Central memory CD8-positive, alpha-beta T cell (primary cell): ENCODE data around the gene SUPT6H.

Experiments used
- ATAC-seq: fragments of 150-1000 bp; cut with Tn5 transposase; replicated peaks from 2 replicates; pipeline ENCODE4 v1.10.0; 2022; ENCODE audit warnings: mild to moderate bottlenecking, moderate FRiP score, moderate number of reproducible peaks; ENCODE audit not compliant: poor library complexity, severe bottlenecking; ENCODE audit errors: extremely low read depth
- DNase-seq, 2 donors: peaks; one replicate each; pipeline ENCODE4 v3.0.0; 2021; ENCODE audit warnings: low spot score in 2 of 2
- H3K27ac Mint-ChIP-seq: one replicate; pipeline ENCODE4 v1.8.0; 2022; ENCODE audit warnings: low read depth, mild to moderate bottlenecking, moderate library complexity, mixed read lengths
- H3K27me3 Mint-ChIP-seq: one replicate; pipeline ENCODE4 v1.8.0; 2022; ENCODE audit warnings: mixed read lengths
- H3K36me3 Mint-ChIP-seq: one replicate; pipeline ENCODE4 v1.8.0; 2022; ENCODE audit warnings: mild to moderate bottlenecking, moderate library complexity, mixed read lengths; ENCODE audit not compliant: insufficient read depth
- H3K4me1 Mint-ChIP-seq: one replicate; pipeline ENCODE4 v1.8.0; 2022; ENCODE audit warnings: mixed read lengths
- H3K4me3 Mint-ChIP-seq: one replicate; pipeline ENCODE4 v1.8.0; 2022; ENCODE audit warnings: mild to moderate bottlenecking, moderate library complexity, mixed read lengths
- H3K9me3 Mint-ChIP-seq: one replicate; pipeline ENCODE4 v1.8.0; 2022; ENCODE audit warnings: mixed read lengths

The SUPT6H gene

DNA sequence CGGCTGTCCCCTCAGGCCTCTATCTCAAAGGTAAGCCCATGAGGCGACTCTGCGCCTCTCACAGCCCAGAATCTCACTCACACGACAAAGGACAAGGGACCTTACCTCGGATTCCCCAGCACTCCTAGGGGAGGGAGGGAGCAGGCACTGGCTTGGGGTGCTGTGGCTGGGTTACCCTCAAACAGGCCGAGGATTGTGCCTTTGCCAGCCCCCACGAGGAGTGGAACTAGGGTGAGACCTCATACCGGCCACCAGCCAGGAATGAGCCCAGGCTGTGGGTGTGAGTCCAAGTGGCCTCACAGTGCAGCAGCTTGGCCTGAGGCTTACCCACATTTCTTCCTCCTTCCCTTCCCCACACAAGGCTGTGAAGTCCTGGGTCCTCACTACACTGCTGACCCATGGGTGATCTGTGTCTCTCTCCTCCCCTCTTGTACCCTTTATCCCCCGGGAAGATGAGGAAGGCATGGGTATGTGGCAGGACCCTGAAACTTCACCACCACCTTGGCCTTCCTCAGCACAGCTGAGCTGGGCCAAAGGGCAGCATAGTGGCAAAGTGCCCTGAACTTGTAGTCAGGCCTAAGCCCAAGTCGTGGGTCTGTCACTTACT, 43.8 kb downstream of the SUPT6H start:
- no peaks in the 10 kb centered on the region for H3K9me3 Mint-ChIP-seq
- peaks cover 18% of the 10 kb centered on the region for H3K36me3 Mint-ChIP-seq
- H3K4me3 Mint-ChIP-seq, result no peak overlapping the region
- DNase-seq (no peak), ATAC-seq (no peak)
- H3K27ac Mint-ChIP-seq, result peak overlapping the region; percentile 53
- no peaks in the 10 kb centered on the region for H3K27me3 Mint-ChIP-seq
- H3K4me1 Mint-ChIP-seq, result peaks cover 6% of the 10 kb centered on the region

DNA sequence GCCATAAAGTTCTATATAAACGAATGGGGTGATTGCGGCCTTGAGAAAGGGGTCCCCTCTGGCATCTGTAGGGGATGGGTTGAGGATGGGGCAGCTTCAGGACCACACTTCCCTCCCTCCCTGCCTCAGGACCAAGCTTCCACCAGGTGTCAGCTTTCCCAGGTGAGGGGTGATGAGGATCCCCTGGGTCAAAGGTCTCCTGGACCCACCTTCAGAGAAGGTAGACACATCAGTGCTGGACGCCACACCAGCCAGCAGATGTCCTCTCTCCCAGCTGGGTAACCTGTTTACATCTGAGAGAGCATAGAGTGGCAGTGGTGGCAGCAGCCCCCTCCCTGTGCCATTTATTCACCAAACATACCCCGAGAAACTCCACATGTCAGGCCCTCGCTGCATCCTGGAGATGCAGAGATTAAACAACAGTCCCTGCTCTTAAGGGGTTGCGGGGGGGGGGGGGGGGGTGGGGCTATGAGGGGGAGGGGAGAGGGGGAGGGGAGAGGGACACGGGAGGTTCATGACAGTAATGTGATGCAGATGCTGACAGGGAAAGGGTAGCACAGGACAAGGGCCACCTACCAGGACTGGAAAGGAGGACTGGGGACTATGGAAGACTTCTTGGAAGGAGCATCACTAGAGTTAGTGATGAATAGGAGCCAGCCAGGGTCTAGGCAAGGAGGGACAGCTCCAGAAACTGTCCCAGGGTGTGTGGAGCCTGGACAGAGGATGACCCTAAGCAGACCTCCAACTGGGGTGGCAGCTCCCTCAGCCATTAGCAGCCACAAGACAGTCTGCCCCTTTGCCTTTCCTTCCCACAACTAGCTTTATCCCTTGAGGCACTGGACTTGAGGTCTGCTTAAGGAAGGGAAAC, 44.7 kb downstream of the SUPT6H start:
- H3K27me3 Mint-ChIP-seq, result no peaks in the 10 kb centered on the region
- no peak overlapping the region for H3K27ac Mint-ChIP-seq
- no peak for ATAC-seq
- H3K36me3 Mint-ChIP-seq, result peaks cover 13% of the 10 kb centered on the region
- no peak for DNase-seq
- peaks cover 9% of the 10 kb centered on the region for H3K4me1 Mint-ChIP-seq
- H3K9me3 Mint-ChIP-seq, result no peaks in the 10 kb centered on the region
- no peak overlapping the region for H3K4me3 Mint-ChIP-seq

GRCh38 chr17:28707339-28707720, 45.3 kb downstream of the SUPT6H start:
- peaks cover 15% of the 10 kb centered on the region for H3K4me1 Mint-ChIP-seq
- no peak for DNase-seq
- peaks cover 11% of the 10 kb centered on the region for H3K36me3 Mint-ChIP-seq
- ATAC-seq, result no peak
- H3K4me3 Mint-ChIP-seq, result no peak overlapping the region
- no peaks in the 10 kb centered on the region for H3K27me3 Mint-ChIP-seq
- H3K27ac Mint-ChIP-seq, result no peak overlapping the region
- no peaks in the 10 kb centered on the region for H3K9me3 Mint-ChIP-seq

GRCh38 chr17:28710861-28711722, 49.1 kb downstream of the SUPT6H start:
- DNase-seq, result peak; percentile 80 to 85
- peak overlapping the region; percentile 87 for H3K27ac Mint-ChIP-seq
- peaks cover 13% of the 10 kb centered on the region for H3K27me3 Mint-ChIP-seq
- peak; percentile 86 for ATAC-seq
- peaks cover 20% of the 10 kb centered on the region for H3K4me1 Mint-ChIP-seq
- peaks cover 10% of the 10 kb centered on the region for H3K36me3 Mint-ChIP-seq
- H3K4me3 Mint-ChIP-seq, result peak overlapping the region; percentile 77
- no peaks in the 10 kb centered on the region for H3K9me3 Mint-ChIP-seq

- Mint-ChIP-seq H3K36me3 (peaks cover 10% of the 10 kb centered on the region), H3K27me3 (peaks cover 13% of the 10 kb centered on the region), H3K4me3 (peak within 1 kb of the TSS; percentile 77)
These were observed 49.7 kb downstream of the SUPT6H start, which contains the start of gene PROCA1 for GRCh38 chr17:28711723-28712031. Gene PROCA1 (minus strand): TSS chr17:28711888. CDS start chr17:28711660, 228 bp downstream.

GRCh38 chr17:28712032-28712704, 50.2 kb downstream of the SUPT6H start:
- Mint-ChIP-seq H3K4me3 (peak overlapping the region; percentile 77), H3K27me3 (peaks cover 13% of the 10 kb centered on the region), H3K9me3 (no peaks in the 10 kb centered on the region), H3K4me1 (peaks cover 20% of the 10 kb centered on the region), H3K36me3 (peaks cover 10% of the 10 kb centered on the region), H3K27ac (peak overlapping the region; percentile 87)
- peak in 1 of 2 donors; percentile 21 for DNase-seq
- peak; percentile 29 for ATAC-seq

More at GRCh38 chr17:28711723-28712031, 49.7 kb downstream of the SUPT6H start, which contains the start of gene PROCA1:
- ATAC-seq (peak; percentile 61), DNase-seq (no peak)
- no peaks in the 10 kb centered on the region for H3K9me3 Mint-ChIP-seq
- H3K4me1 Mint-ChIP-seq, result peaks cover 20% of the 10 kb centered on the region
- peak within 1 kb of the TSS; percentile 87 for H3K27ac Mint-ChIP-seq

DNA sequence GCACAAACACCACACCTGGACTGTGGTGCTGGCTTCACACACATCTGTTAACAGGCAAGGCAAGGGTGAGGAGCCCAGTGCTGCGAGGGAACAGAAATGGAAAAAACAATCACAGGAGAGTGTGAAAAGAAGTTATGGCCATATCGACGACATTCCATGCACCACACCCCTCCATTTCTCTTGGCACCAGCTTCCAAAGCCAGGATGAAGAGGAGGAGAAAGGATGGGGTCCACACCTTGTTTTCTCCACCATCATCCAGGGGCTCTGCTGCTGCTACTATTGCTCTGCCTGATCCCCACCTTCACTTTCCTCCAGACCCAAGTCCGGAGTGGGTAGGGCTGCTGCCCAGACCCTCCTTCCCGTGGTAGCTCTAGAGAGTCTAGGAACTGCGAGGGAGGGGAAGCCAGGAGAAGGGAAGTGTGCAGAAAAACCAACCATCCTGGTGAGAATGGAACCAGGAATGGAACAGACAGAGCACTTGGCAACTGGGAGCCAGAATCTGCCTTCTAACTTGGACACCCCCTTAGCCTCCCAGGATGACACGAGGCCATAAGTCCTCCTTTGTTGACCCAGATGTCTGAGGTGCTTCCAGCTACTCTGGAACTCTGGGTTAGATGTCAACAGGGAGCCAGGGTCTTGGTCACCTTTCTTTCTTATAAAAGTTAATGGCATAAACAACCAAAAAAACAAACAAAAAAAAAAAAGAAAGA, 50.9 kb downstream of the SUPT6H start:
- no peak for DNase-seq
- Mint-ChIP-seq H3K27me3 (peaks cover 13% of the 10 kb centered on the region), H3K4me1 (peaks cover 20% of the 10 kb centered on the region), H3K9me3 (no peaks in the 10 kb centered on the region), H3K27ac (no peak overlapping the region), H3K4me3 (peak overlapping the region; percentile 77), H3K36me3 (peaks cover 10% of the 10 kb centered on the region)
- no peak for ATAC-seq

GRCh38 chr17:28714281-28714680, 52.3 kb downstream of the SUPT6H start:
- Mint-ChIP-seq H3K27me3 (peaks cover 13% of the 10 kb centered on the region), H3K9me3 (no peaks in the 10 kb centered on the region), H3K4me3 (no peak overlapping the region), H3K4me1 (peaks cover 31% of the 10 kb centered on the region), H3K36me3 (peaks cover 10% of the 10 kb centered on the region), H3K27ac (peak overlapping the region; percentile 55)
- ATAC-seq, result no peak
- no peak for DNase-seq

DNA sequence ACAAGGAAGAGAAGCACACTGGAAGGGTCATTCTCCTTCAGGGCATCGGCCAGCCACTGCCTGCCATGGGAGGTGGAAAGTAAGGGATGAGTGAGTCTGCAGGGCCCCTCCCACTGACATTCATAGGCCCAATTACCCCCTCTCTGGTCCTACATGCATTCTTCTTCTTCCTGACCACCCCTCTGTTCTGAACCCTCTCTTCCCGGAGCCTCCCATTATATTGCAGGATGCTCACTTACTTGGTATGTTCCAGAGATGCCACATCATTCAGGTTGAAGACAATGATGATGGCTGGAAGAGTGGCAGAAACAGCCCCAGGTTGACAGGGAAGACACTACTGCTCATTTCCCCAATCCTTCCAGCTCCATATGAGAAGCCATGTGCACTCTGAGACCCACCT, 53.2 kb downstream of the SUPT6H start:
- ATAC-seq (no peak), DNase-seq (no peak)
- H3K9me3 Mint-ChIP-seq, result no peaks in the 10 kb centered on the region
- H3K27me3 Mint-ChIP-seq, result peaks cover 13% of the 10 kb centered on the region
- no peak overlapping the region for H3K4me3 Mint-ChIP-seq
- H3K36me3 Mint-ChIP-seq, result peaks cover 18% of the 10 kb centered on the region
- H3K4me1 Mint-ChIP-seq, result peaks cover 40% of the 10 kb centered on the region
- no peak overlapping the region for H3K27ac Mint-ChIP-seq

GRCh38 chr17:28716740-28717577, 55.0 kb downstream of the SUPT6H start:
- ATAC-seq (no peak), DNase-seq (no peak)
- no peaks in the 10 kb centered on the region for H3K9me3 Mint-ChIP-seq
- peak overlapping the region; percentile 66 for H3K4me3 Mint-ChIP-seq
- H3K27ac Mint-ChIP-seq, result no peak overlapping the region
- H3K36me3 Mint-ChIP-seq, result peaks cover 32% of the 10 kb centered on the region
- H3K27me3 Mint-ChIP-seq, result peaks cover 13% of the 10 kb centered on the region
- peaks cover 44% of the 10 kb centered on the region for H3K4me1 Mint-ChIP-seq
